GM12878 (cell line): Measurements from ENCODE around the gene SLC22A12. TPM values are rescaled to one million over a fixed set of nuclear protein-coding genes. Genes with fewer than 3 reads are reported as not detected.

ENCODE experiments used
- ATAC-seq: fragments of 200-7000 bp; cut with Tn5 transposase; 3 replicates; pipeline ENCODE4 v1.9.1; 2020; ENCODE audit warnings: mild to moderate bottlenecking, moderate library complexity
- BruUV-seq: library from RNA; stranded (reverse); fragments of 400-500 nt; replicated peaks from 2 replicates; lab custom pipeline; 2021; lab: Mats Ljungman, UMichigan
- CTCF ChIA-PET: fragments of 300-600 bp; sonication (Branson Sonifier 250); formaldehyde crosslinking; extraction: SDS; loops from one replicate; lab custom pipeline; 2021; ENCODE audit warnings: inconsistent platforms; lab: Yijun Ruan, JAX
- POLR2A ChIA-PET: fragments of 350-600 bp; formaldehyde crosslinking; extraction: SDS; loops from one replicate; lab custom pipeline; 2021; ENCODE audit warnings: inconsistent platforms; lab: Charles Lee
- RAD21 ChIA-PET: fragments of 300-600 bp; sonication (Branson Sonifier 250); formaldehyde crosslinking; loops from one replicate; lab custom pipeline; 2023; ENCODE audit warnings: antibody characterized with exemption; ENCODE audit not compliant: unreplicated experiment; lab: Charles Lee
- SMC1A ChIA-PET: fragments of 300-600 bp; sonication (Branson Sonifier 250); formaldehyde crosslinking; loops from one replicate; lab custom pipeline; 2023; ENCODE audit not compliant: unreplicated experiment, uncharacterized antibody; lab: Charles Lee
- DNase-seq: peaks from one replicate; pipeline ENCODE4 v3.0.0-alpha.2; 2011; ENCODE audit warnings: low read depth, low spot score
- FAIRE-seq: peaks from 3 replicates; lab custom pipeline; 2011; peaks lifted over from hg19 to GRCh38; lab: Jason Lieb, UNC
- H2AFZ ChIP-seq: 2 replicates; pipeline ENCODE4 v1.6.0; 2011; ENCODE audit warnings: low read depth, low read length, control low read depth; ENCODE audit not compliant: control insufficient read depth
- H3K27ac ChIP-seq: 2 replicates; pipeline ENCODE4 v1.5.1; 2011; ENCODE audit warnings: control low read depth; ENCODE audit not compliant: control insufficient read depth, insufficient read depth
- H3K27me3 ChIP-seq, 2 experiments: replicated peaks in 1 of 2; 2 replicates each; pipeline versions ENCODE4 v1.6.0 to v1.6.1; 2011; ENCODE audit warnings: low read length in 1 of 2; ENCODE audit not compliant: control insufficient read depth in 2 of 2, insufficient read depth in 2 of 2
- H3K36me3 ChIP-seq, 2 experiments: 2 replicates each; pipeline ENCODE4 v1.5.1; 2011; ENCODE audit warnings: low read length in 1 of 2; ENCODE audit not compliant: control insufficient read depth in 2 of 2, insufficient read depth in 2 of 2
- H3K4me1 ChIP-seq: 2 replicates; pipeline ENCODE4 v1.6.1; 2011; ENCODE audit warnings: mild to moderate bottlenecking, low read length, moderate library complexity, mixed read lengths; ENCODE audit not compliant: control insufficient read depth, insufficient read depth
- H3K4me2 ChIP-seq: 2 replicates; pipeline ENCODE4 v1.6.0; 2011; ENCODE audit warnings: control low read depth; ENCODE audit not compliant: control insufficient read depth, insufficient read depth
- H3K4me3 ChIP-seq: fragments of 200-600 bp; sonication (generic); 2 replicates; pipeline ENCODE4 v1.5.1; 2016
- H3K79me2 ChIP-seq: 2 replicates; pipeline ENCODE4 v1.6.0; 2011; ENCODE audit warnings: low read length; ENCODE audit not compliant: control insufficient read depth, insufficient read depth
- H3K9ac ChIP-seq: 2 replicates; pipeline ENCODE4 v1.8.0; 2011; ENCODE audit warnings: low read length, control low read depth, mixed read lengths; ENCODE audit not compliant: control insufficient read depth, insufficient read depth
- H3K9me3 ChIP-seq: replicated peaks from 3 replicates; pipeline ENCODE4 v1.5.1; 2011; ENCODE audit warnings: mild to moderate bottlenecking, low read length; ENCODE audit not compliant: control insufficient read depth, insufficient read depth
- H4K20me1 ChIP-seq: 2 replicates; pipeline ENCODE4 v1.6.0; 2011; ENCODE audit not compliant: control insufficient read depth, insufficient read depth
- CEBPB ChIP-seq, 2 experiments: fragments of 150-350 bp in 1 of 2; IDR thresholded peaks; 2 replicates each; pipeline ENCODE4 v1.6.1; 2012 to 2014; ENCODE audit warnings: low read depth in 2 of 2, low read length in 2 of 2, borderline replicate concordance in 1 of 2, inconsistent platforms in 1 of 2
- IRF5 ChIP-seq: fragments of 450-650 bp; IDR thresholded peaks from 2 replicates; pipeline ENCODE4 v1.6.1; 2017; ENCODE audit warnings: borderline replicate concordance
- JUNB ChIP-seq: IDR thresholded peaks from 2 replicates; pipeline ENCODE4 v1.6.1; 2016; ENCODE audit warnings: antibody characterized with exemption, mild to moderate bottlenecking
- LARP7 ChIP-seq: fragments of 450-650 bp; IDR thresholded peaks from 2 replicates; pipeline ENCODE4 v1.6.1; 2017; ENCODE audit warnings: mild to moderate bottlenecking
- MEF2B ChIP-seq: fragments of 450-650 bp; IDR thresholded peaks from 2 replicates; pipeline ENCODE4 v1.6.1; 2018; ENCODE audit warnings: mild to moderate bottlenecking, moderate library complexity; ENCODE audit not compliant: partially characterized antibody, poor library complexity, severe bottlenecking
- MTA2 ChIP-seq: fragments of 450-650 bp; IDR thresholded peaks from 2 replicates; pipeline ENCODE4 v1.6.1; 2016; ENCODE audit warnings: low read depth, mild to moderate bottlenecking, moderate library complexity
- MXI1 ChIP-seq: fragments of 150-350 bp; IDR thresholded peaks from 2 replicates; pipeline ENCODE4 v1.6.1; 2011; ENCODE audit warnings: low read depth, mild to moderate bottlenecking, inconsistent platforms, low read length, improper control_type of control experiment
- NFIC ChIP-seq: IDR thresholded peaks from 2 replicates; pipeline ENCODE4 v1.6.1; 2012; ENCODE audit warnings: low read depth, mild to moderate bottlenecking, inconsistent platforms, low read length, moderate library complexity
- NFXL1 ChIP-seq: fragments of 450-650 bp; IDR thresholded peaks from 2 replicates; pipeline ENCODE4 v1.6.1; 2017; ENCODE audit warnings: antibody characterized with exemption, mild to moderate bottlenecking, borderline replicate concordance
- SPI1 ChIP-seq: IDR thresholded peaks from 2 replicates; pipeline ENCODE4 v1.6.1; 2011; ENCODE audit warnings: low read depth, mild to moderate bottlenecking, low read length, moderate library complexity, borderline replicate concordance; ENCODE audit not compliant: insufficient read depth
- TBL1XR1 ChIP-seq: IDR thresholded peaks from 2 replicates; pipeline ENCODE4 v1.6.1; 2012; ENCODE audit warnings: low read depth, low read length, improper control_type of control experiment
- USF2 ChIP-seq: IDR thresholded peaks from 2 replicates; pipeline ENCODE4 v1.6.1; 2011; ENCODE audit warnings: low read depth, low read length, improper control_type of control experiment, borderline replicate concordance
- WGBS: methylation state at CpG from one replicate; pipeline ENCODE4 v1.1.6; 2016; ENCODE audit warnings: low lambda C conversion rate; ENCODE audit not compliant: insufficient replicate concordance, insufficient coverage; ENCODE audit errors: missing lambda C conversion rate; 5-methylcytosine and 5-hydroxymethylcytosine counted together
- in situ Hi-C: fragments of 300-500 bp; cut with MboI; formaldehyde crosslinking; loops from 9 replicates; pipeline ENCODE4 v1.14.3; 2018; ENCODE audit warnings: mixed read lengths
- intact Hi-C: fragments of 100-400 bp; cut with micrococcal nuclease; formaldehyde crosslinking; loops from one replicate; pipeline ENCODE4 v1.14.2; 2022; ENCODE audit not compliant: unreplicated experiment
- polyA plus RNA-seq, 11 experiments: library from polyadenylated mRNA; depleted of rRNA in 4 of 11; unstranded in 6 of 11; stranded (reverse) in 5 of 11; fragments of >200 nt; fragmentation: Nextera tagmentation in 4 of 11; fragmentation: Illumina TruSeq in 1 of 11; extraction: Ambion mirVana in 4 of 11; extraction: Trizol in 1 of 11; gene quantifications; 1 replicate in 1 of 11; 2 replicates in 10 of 11; pipeline versions ENCODE4 v1.2.1 to v1.2.3, GENCODE V29; 2011 to 2016; ENCODE audit warnings: inconsistent platforms in 2 of 11, missing spikeins in 2 of 11, low read depth in 1 of 11
- total RNA-seq, 4 experiments: library from RNA; depleted of rRNA in 3 of 4; stranded (reverse); fragments of >200 nt in 3 of 4; fragmentation: Illumina TruSeq in 1 of 4; extraction: Trizol in 1 of 4; gene quantifications; 2 replicates each; pipeline versions ENCODE4 v1.2.1 to v1.2.3, GENCODE V29; 2013 to 2021
- TF ChIP-seq, protein P1 (sequence below): IDR thresholded peaks from 2 replicates; pipeline ENCODE4 v1.6.1; 2011; ENCODE audit warnings: borderline replicate concordance, low read depth, mild to moderate bottlenecking, moderate library complexity, mixed read lengths, low read length; ENCODE audit not compliant: insufficient read depth; ENCODE audit errors: extremely low read length

SLC22A12 gene
- total and polyA plus RNA-seq, 10 of the 15 experiments (the other 5 are each of a cell fraction or from before 2014, with no cell fraction given): not detected

- POLR2A ChIA-PET: no interaction called here
- intact Hi-C loops: no loop called here
Measured at GRCh38 chr11:64599698-64600211, 8.7 kb downstream of the SLC22A12 start.

More at GRCh38 chr11:64599698-64600211, 8.7 kb downstream of the SLC22A12 start:
- RAD21 ChIA-PET: no interaction called here
- Histone ChIP-seq H3K27ac (no peak overlapping the region), H4K20me1 (no peaks in the 10 kb centered on the region), H3K4me1 (no peaks in the 10 kb centered on the region), H3K9me3 (no peaks in the 10 kb centered on the region; the same call in 1 of the 3 replicates), H3K4me3 (no peak overlapping the region), H3K79me2 (no peaks in the 10 kb centered on the region), H3K27me3 (no peaks in the 10 kb centered on the region), H3K36me3 (no peaks in the 10 kb centered on the region), H3K4me2 (no peak overlapping the region), H3K9ac (no peak overlapping the region), H2AFZ (no peak overlapping the region)
- WGBS: 40% methylated on average over 16 of the region's 17 CpGs
- no peak for DNase-seq
- FAIRE-seq: no peak
- no peak for ATAC-seq
- CTCF ChIA-PET: no interaction called here
- no peak for TF ChIP-seq SPI1
- TF ChIP-seq JUNB: no peak
- no peak for TF ChIP-seq NFXL1
- no peak for TF ChIP-seq MXI1
- TF ChIP-seq MEF2B: no peak
- no peak for TF ChIP-seq TBL1XR1
- no peak for TF ChIP-seq NFIC
- TF ChIP-seq USF2: no peak
- no peak for TF ChIP-seq LARP7
- TF ChIP-seq MTA2: no peak
- TF ChIP-seq, protein P1, sequence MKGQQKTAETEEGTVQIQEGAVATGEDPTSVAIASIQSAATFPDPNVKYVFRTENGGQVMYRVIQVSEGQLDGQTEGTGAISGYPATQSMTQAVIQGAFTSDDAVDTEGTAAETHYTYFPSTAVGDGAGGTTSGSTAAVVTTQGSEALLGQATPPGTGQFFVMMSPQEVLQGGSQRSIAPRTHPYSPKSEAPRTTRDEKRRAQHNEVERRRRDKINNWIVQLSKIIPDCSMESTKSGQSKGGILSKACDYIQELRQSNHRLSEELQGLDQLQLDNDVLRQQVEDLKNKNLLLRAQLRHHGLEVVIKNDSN: no peak
- TF ChIP-seq CEBPB (IDR thresholded peaks at IDR 0.05; ENCODE audit: borderline replicate concordance in 1 of 2, low read depth in 2 of 2, low read length in 2 of 2): no peak
- no peak for TF ChIP-seq IRF5
- in situ Hi-C loops: no loop called here
- BruUV-seq: no TSS peak
- SMC1A ChIA-PET: no interaction called here
